Renal cortex interstitium (tissue), 15 donors: ENCODE results near the gene DNAJC13. TPM values are rescaled to one million over a fixed set of nuclear protein-coding genes. Genes with fewer than 3 reads are reported as not detected.
"Not testable (repeated sequence)": the region's sequence is repeated elsewhere in the genome, so short reads cannot be mapped to it uniquely, and the experiment has no call there.

Experiments used
- DNase-seq, 11 donors: peaks; one replicate each; pipeline ENCODE4 v3.0.0-alpha.2; 2013; ENCODE audit warnings: low read depth in 9 of 11, low spot score in 4 of 11; ENCODE audit errors: extremely low read depth in 1 of 11
- long read RNA-seq, 16 experiments: transcript quantifications; one replicate each; lab custom pipeline, GENCODE V29; 2026
- polyA plus RNA-seq, 3 donors: library from polyadenylated mRNA; unstranded; fragments of 120-200 nt; gene quantifications; one replicate each; pipeline ENCODE4 v1.2.1, GENCODE V29; 2013; ENCODE audit not compliant: insufficient read length in 3 of 3

Gene DNAJC13
- polyA plus RNA-seq: 10 to 100 TPM; 44.2 to 50.0 (median 49.6) TPM
- long read RNA-seq, donor 1, partial matches to known transcripts: 9 of 9 reads
- long read RNA-seq, donor 1, other reads (novel, unspliced or antisense): 0 of 9 reads
- long read RNA-seq, donor 2: 0 reads
- long read RNA-seq, donor 3, partial matches to known transcripts: 15 of 15 reads
- long read RNA-seq, donor 3, other reads (novel, unspliced or antisense): 0 of 15 reads
- long read RNA-seq, donor 4, partial matches to known transcripts: 7 of 7 reads
- long read RNA-seq, donor 4, other reads (novel, unspliced or antisense): 0 of 7 reads
- long read RNA-seq, donor 5: 0 reads
- long read RNA-seq, donor 6: 0 reads
- long read RNA-seq, donor 7, partial matches to known transcripts: 12 of 12 reads
- long read RNA-seq, donor 7, other reads (novel, unspliced or antisense): 0 of 12 reads
- long read RNA-seq, donor 8, partial matches to known transcripts: 27 of 27 reads
- long read RNA-seq, donor 8, other reads (novel, unspliced or antisense): 0 of 27 reads
- long read RNA-seq, donor 9, partial matches to known transcripts: 11 of 11 reads
- long read RNA-seq, donor 9, other reads (novel, unspliced or antisense): 0 of 11 reads
- long read RNA-seq, donor 10, partial matches to known transcripts: 19 of 19 reads
- long read RNA-seq, donor 10, other reads (novel, unspliced or antisense): 0 of 19 reads
- long read RNA-seq, donor 11: 0 reads
- long read RNA-seq, donor 12, partial matches to known transcripts: 8 of 8 reads
- long read RNA-seq, donor 12, other reads (novel, unspliced or antisense): 0 of 8 reads
- long read RNA-seq, donor 13, partial matches to known transcripts: 21 of 21 reads
- long read RNA-seq, donor 13, other reads (novel, unspliced or antisense): 0 of 21 reads
- long read RNA-seq, donor 14, partial matches to known transcripts: 8 of 8 reads
- long read RNA-seq, donor 14, other reads (novel, unspliced or antisense): 0 of 8 reads
- long read RNA-seq, donor 15, partial matches to known transcripts: 8 of 8 reads
- long read RNA-seq, donor 15, other reads (novel, unspliced or antisense): 0 of 8 reads
- long read RNA-seq, donor 16, full-length matches to known transcripts: 1 of 15 reads
- long read RNA-seq, donor 16, partial matches to known transcripts: 14 of 15 reads
- long read RNA-seq, donor 16, other reads (novel, unspliced or antisense): 0 of 15 reads

- peak; percentile 79 to 93 (median 89) for DNase-seq
Observed at GRCh38 chr3:132416807-132417694, at the start of gene DNAJC13. DNAJC13 (plus strand) TSS chr3:132417502; CDS start chr3:132434551, 17,049 bp downstream.

GRCh38 chr3:132368515-132368914 lies 48.8 kb upstream of the DNAJC13 start:
- DNase-seq: no peak

GRCh38 chr3:132368962-132369361 lies 48.3 kb upstream of the DNAJC13 start:
- no peak for DNase-seq

GRCh38 chr3:132376945-132377354 lies 40.4 kb upstream of the DNAJC13 start:
- not testable (repeated sequence) for DNase-seq

- no peak for DNase-seq
Observed at GRCh38 chr3:132378048-132378762, 39.1 kb upstream of the DNAJC13 start.

GRCh38 chr3:132378846-132379245 lies 38.5 kb upstream of the DNAJC13 start:
- no peak for DNase-seq

GRCh38 chr3:132380920-132381319 lies 36.4 kb upstream of the DNAJC13 start:
- DNase-seq: no peak

GRCh38 chr3:132381348-132381944 lies 35.9 kb upstream of the DNAJC13 start:
- no peak for DNase-seq

- no peak for DNase-seq
Observed at GRCh38 chr3:132382267-132382666, 35.0 kb upstream of the DNAJC13 start.

- no peak for DNase-seq
Observed at GRCh38 chr3:132382688-132383194, 34.6 kb upstream of the DNAJC13 start.

GRCh38 chr3:132386259-132386658 lies 31.0 kb upstream of the DNAJC13 start:
- no peak for DNase-seq

GRCh38 chr3:132392675-132393074 lies 24.6 kb upstream of the DNAJC13 start:
- DNase-seq: not testable (repeated sequence)

GRCh38 chr3:132394320-132394719 lies 23.0 kb upstream of the DNAJC13 start:
- DNase-seq: peak in 4 of 11 donors; percentile 17 to 39 (median 24)

GRCh38 chr3:132395126-132395525 lies 22.2 kb upstream of the DNAJC13 start:
- no peak for DNase-seq

- no peak for DNase-seq
Observed at GRCh38 chr3:132396255-132396654, 21.0 kb upstream of the DNAJC13 start.

GRCh38 chr3:132396776-132397175 lies 20.5 kb upstream of the DNAJC13 start:
- not testable (repeated sequence) for DNase-seq
